Activated naive CD8-positive, alpha-beta T cell treated with anti-CD3 and anti-CD28 coated beads, Interleukin-2, amount 10 ng/mL, durations not matched to agents 7 days and 5 days (primary cell): ENCODE measurements around the gene OTUD7B. TPM values are rescaled to one million over a fixed set of nuclear protein-coding genes. Genes with fewer than 3 reads are reported as not detected.

ENCODE experiments used
- ATAC-seq: fragments of 150-1000 bp; cut with Tn5 transposase; one replicate; pipeline ENCODE4 v1.10.0; 2021; ENCODE audit warnings: low read depth, moderate library complexity
- POLR2A ChIA-PET: fragments of 350-600 bp; sonication (Branson Sonifier 250); formaldehyde crosslinking; loops from one replicate; lab custom pipeline; 2021; ENCODE audit warnings: antibody characterized with exemption; lab: Charles Lee
- DNase-seq: peaks from one replicate; pipeline ENCODE4 v3.0.0; 2021
- H3K27ac Mint-ChIP-seq: one replicate; pipeline ENCODE4 v1.8.0; 2022; ENCODE audit warnings: mild to moderate bottlenecking, mixed read lengths
- H3K27me3 Mint-ChIP-seq: one replicate; pipeline ENCODE4 v1.8.0; 2022; ENCODE audit warnings: mild to moderate bottlenecking, moderate library complexity, mixed read lengths
- H3K36me3 Mint-ChIP-seq: one replicate; pipeline ENCODE4 v1.8.0; 2021; ENCODE audit warnings: mild to moderate bottlenecking, mixed read lengths
- H3K4me1 Mint-ChIP-seq: one replicate; pipeline ENCODE4 v1.8.0; 2021; ENCODE audit warnings: mixed read lengths
- H3K4me3 Mint-ChIP-seq: one replicate; pipeline ENCODE4 v1.8.0; 2022; ENCODE audit warnings: mild to moderate bottlenecking, moderate library complexity, mixed read lengths
- H3K9me3 Mint-ChIP-seq: one replicate; pipeline ENCODE4 v1.8.0; 2021; ENCODE audit warnings: mixed read lengths
- total RNA-seq, 2 experiments: library from RNA; stranded (reverse); gene quantifications; one replicate each; pipeline ENCODE4 v1.2.3, GENCODE V29; 2021

The OTUD7B gene
- total RNA-seq, 2 experiments from 2014 or later, result 12.8 to 13.7 TPM

GRCh38 chr1:149993764-149994163 lies 16.8 kb downstream of the OTUD7B start:
- Mint-ChIP-seq H3K27ac (no peak overlapping the region), H3K9me3 (no peaks in the 10 kb centered on the region), H3K4me1 (peaks cover 16% of the 10 kb centered on the region), H3K27me3 (no peaks in the 10 kb centered on the region), H3K4me3 (no peak overlapping the region), H3K36me3 (peaks cover 6% of the 10 kb centered on the region)
- POLR2A ChIA-PET, result no interaction called here
- DNase-seq (no peak), ATAC-seq (no peak)

DNA sequence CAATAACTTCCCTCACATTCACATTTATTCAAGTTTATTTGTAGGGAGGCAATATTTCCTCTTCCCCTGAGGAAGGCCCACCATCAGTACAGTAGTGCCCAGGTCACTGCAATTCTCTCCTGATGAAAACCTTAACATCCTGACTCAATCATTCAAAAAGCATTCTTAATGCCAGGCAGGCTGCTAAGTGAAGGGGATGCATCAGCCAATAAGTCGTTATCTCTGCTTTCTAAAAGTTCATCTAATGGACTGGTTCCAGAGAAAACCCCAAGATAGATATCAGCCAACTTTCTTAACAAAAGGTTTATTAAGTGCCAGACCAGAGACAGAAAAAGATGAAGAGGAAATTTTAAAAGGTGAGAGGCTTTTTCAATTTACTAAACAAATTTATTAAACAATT lies 17.3 kb downstream of the OTUD7B start:
- Mint-ChIP-seq H3K4me3 (no peak overlapping the region), H3K36me3 (peaks cover 6% of the 10 kb centered on the region), H3K27me3 (no peaks in the 10 kb centered on the region), H3K27ac (no peak overlapping the region), H3K9me3 (no peaks in the 10 kb centered on the region), H3K4me1 (peaks cover 13% of the 10 kb centered on the region)
- ATAC-seq, result no peak
- POLR2A ChIA-PET, result no interaction called here
- DNase-seq, result no peak

- H3K27ac Mint-ChIP-seq, result no peak overlapping the region
- no peak for DNase-seq
Observed at GRCh38 chr1:149987297-149987595, 23.3 kb downstream of the OTUD7B start.

GRCh38 chr1:149986486-149987296 lies 23.8 kb downstream of the OTUD7B start:
- no peaks in the 10 kb centered on the region for H3K27me3 Mint-ChIP-seq
- peaks cover 2% of the 10 kb centered on the region for H3K4me1 Mint-ChIP-seq
- no peak for ATAC-seq
- DNase-seq, result no peak
- H3K27ac Mint-ChIP-seq, result no peak overlapping the region
- POLR2A ChIA-PET, result no interaction called here
- H3K4me3 Mint-ChIP-seq, result no peak overlapping the region
- no peaks in the 10 kb centered on the region for H3K9me3 Mint-ChIP-seq
- peaks cover 4% of the 10 kb centered on the region for H3K36me3 Mint-ChIP-seq

More at GRCh38 chr1:149987297-149987595, 23.3 kb downstream of the OTUD7B start:
- POLR2A ChIA-PET, result no interaction called here
- Mint-ChIP-seq H3K4me3 (no peak overlapping the region), H3K27me3 (no peaks in the 10 kb centered on the region), H3K36me3 (peaks cover 4% of the 10 kb centered on the region), H3K9me3 (no peaks in the 10 kb centered on the region), H3K4me1 (peaks cover 2% of the 10 kb centered on the region)
- ATAC-seq, result no peak

DNA sequence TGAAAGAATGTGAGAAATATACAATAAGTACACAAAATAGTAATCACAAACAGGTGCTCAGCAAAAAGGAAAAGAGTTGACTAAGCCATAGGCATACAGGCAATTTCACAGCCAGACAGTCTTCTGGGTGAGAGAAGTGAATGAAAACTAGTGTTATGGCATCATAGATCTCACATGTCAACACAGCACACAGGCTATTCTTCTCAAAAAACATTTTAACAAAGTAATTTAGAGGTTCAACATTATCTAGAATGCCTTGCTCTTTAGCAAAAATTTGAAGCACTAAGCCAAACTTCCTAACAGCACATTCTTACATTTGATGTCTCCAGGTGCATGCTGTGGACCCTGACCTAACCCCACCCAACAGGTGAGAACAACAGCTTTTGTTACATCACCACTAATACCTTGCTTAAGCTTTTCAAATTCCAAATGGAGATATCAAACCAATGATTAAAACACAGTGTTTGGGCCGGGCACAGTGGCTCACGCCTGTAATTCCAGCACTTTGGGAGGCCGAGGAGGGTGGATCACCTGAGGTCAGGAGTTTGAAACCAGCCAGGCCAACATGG lies 30.5 kb downstream of the OTUD7B start:
- ATAC-seq, result no peak
- H3K4me1 Mint-ChIP-seq, result peaks cover 24% of the 10 kb centered on the region
- DNase-seq, result no peak
- no peaks in the 10 kb centered on the region for H3K27me3 Mint-ChIP-seq
- H3K36me3 Mint-ChIP-seq, result peaks cover 5% of the 10 kb centered on the region
- POLR2A ChIA-PET, result no interaction called here
- peak overlapping the region; percentile 2 for H3K27ac Mint-ChIP-seq
- no peaks in the 10 kb centered on the region for H3K9me3 Mint-ChIP-seq
- peak overlapping the region; percentile 5 for H3K4me3 Mint-ChIP-seq

DNA sequence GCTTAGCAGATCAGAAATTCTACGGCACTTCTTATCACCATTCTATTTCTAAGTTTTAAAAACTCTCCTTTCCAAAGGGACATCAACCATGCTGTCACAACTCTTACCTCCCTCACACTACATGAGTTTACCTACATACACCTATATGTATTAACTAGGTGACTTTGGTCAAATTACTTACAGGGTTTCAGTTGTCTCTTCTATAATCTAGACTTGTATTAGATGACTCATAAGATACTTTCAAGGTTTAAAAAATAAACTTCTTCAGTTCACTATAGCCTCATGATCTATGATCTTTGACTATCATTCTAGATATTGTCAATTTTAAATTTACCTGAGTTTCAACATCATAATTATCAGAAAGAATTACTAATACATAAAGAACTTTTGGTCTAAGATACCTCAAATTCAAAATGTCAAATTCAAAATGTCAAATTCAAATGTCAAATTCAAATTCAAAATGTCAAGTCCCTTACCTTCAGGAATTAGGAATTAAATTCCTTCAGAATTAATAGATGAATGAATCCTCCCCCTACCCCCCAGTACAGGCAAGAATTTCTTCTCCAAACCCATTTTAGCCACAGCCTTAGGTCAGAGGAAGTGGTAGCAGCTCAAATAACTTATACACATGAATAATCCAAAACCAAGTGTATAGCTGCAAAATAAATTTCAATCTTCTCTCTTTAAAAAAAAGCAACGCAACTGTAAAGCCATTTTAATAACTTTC lies 31.1 kb downstream of the OTUD7B start:
- H3K27me3 Mint-ChIP-seq, result no peaks in the 10 kb centered on the region
- H3K9me3 Mint-ChIP-seq, result no peaks in the 10 kb centered on the region
- peaks cover 9% of the 10 kb centered on the region for H3K36me3 Mint-ChIP-seq
- DNase-seq (no peak), ATAC-seq (no peak)
- H3K27ac Mint-ChIP-seq, result peak overlapping the region; percentile 2
- H3K4me1 Mint-ChIP-seq, result peaks cover 24% of the 10 kb centered on the region
- peak overlapping the region; percentile 5 for H3K4me3 Mint-ChIP-seq
- POLR2A ChIA-PET, result no interaction called here

DNA sequence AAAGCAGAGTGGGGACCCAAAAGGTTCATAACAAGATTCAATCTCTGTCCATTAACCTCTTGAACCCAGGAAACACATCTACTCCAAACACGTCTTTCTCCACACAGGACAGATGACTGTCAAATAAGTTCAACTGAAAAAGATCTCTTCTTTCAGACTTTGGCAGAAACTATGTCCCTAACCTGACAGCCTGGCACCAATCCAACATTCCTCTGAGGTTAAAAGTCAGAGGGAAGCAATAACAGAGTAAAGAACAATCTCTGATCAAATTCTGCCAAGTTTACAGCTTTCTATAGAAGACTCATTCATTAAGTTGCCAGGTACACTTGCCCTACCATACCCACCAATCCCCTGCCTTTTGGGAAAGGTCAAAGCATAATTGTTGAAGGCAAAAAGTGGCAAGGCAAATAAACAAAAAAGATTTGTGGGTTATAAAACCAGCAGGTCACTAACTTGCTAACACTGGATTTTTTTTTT lies 31.9 kb downstream of the OTUD7B start:
- peaks cover 12% of the 10 kb centered on the region for H3K36me3 Mint-ChIP-seq
- H3K4me3 Mint-ChIP-seq, result no peak overlapping the region
- H3K9me3 Mint-ChIP-seq, result no peaks in the 10 kb centered on the region
- no peaks in the 10 kb centered on the region for H3K27me3 Mint-ChIP-seq
- POLR2A ChIA-PET, result no interaction called here
- no peak overlapping the region for H3K27ac Mint-ChIP-seq
- no peak for ATAC-seq
- DNase-seq, result no peak
- H3K4me1 Mint-ChIP-seq, result peaks cover 24% of the 10 kb centered on the region

DNA sequence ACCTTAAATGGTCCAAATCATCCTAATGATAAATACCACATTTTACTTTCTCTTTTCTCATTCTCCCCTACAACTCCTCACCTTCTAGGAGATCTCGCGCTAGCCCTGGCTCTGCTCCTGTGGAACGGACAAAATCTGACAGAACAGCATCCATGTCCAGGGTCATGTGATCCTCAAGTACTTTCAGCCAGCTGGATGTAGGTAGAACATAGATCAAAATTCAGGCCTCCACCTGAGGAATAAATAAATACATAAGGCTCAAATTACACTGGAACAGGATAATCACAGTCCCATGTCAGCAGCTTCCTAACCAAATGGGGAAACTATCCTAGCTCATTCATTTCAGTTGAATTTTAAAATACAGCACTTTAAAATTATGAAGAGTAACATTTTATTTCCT lies 33.2 kb downstream of the OTUD7B start:
- ATAC-seq (no peak), DNase-seq (no peak)
- H3K36me3 Mint-ChIP-seq, result peaks cover 17% of the 10 kb centered on the region
- peaks cover 24% of the 10 kb centered on the region for H3K4me1 Mint-ChIP-seq
- no peak overlapping the region for H3K27ac Mint-ChIP-seq
- H3K27me3 Mint-ChIP-seq, result no peaks in the 10 kb centered on the region
- no peak overlapping the region for H3K4me3 Mint-ChIP-seq
- no peaks in the 10 kb centered on the region for H3K9me3 Mint-ChIP-seq
- POLR2A ChIA-PET, result interaction anchor here (0.6 kb wide), 1 partner anchor 153 kb away, joined by 3 read pairs; no protein-coding TSS in a partner anchor

GRCh38 chr1:149972547-149972946 lies 38.0 kb downstream of the OTUD7B start:
- Mint-ChIP-seq H3K9me3 (no peaks in the 10 kb centered on the region), H3K27me3 (no peaks in the 10 kb centered on the region), H3K27ac (peak overlapping the region; percentile 27), H3K4me1 (peaks cover 2% of the 10 kb centered on the region), H3K36me3 (peaks cover 21% of the 10 kb centered on the region), H3K4me3 (no peak overlapping the region)
- POLR2A ChIA-PET, result no interaction called here
- no peak for ATAC-seq
- no peak for DNase-seq

- Mint-ChIP-seq H3K27me3 (no peaks in the 10 kb centered on the region), H3K36me3 (peaks cover 17% of the 10 kb centered on the region), H3K27ac (no peak overlapping the region), H3K9me3 (no peaks in the 10 kb centered on the region), H3K4me3 (no peak overlapping the region), H3K4me1 (peaks cover 7% of the 10 kb centered on the region)
- ATAC-seq (no peak), DNase-seq (no peak)
- POLR2A ChIA-PET, result no interaction called here
Observed at GRCh38 chr1:149967646-149968045, 42.9 kb downstream of the OTUD7B start.

DNA sequence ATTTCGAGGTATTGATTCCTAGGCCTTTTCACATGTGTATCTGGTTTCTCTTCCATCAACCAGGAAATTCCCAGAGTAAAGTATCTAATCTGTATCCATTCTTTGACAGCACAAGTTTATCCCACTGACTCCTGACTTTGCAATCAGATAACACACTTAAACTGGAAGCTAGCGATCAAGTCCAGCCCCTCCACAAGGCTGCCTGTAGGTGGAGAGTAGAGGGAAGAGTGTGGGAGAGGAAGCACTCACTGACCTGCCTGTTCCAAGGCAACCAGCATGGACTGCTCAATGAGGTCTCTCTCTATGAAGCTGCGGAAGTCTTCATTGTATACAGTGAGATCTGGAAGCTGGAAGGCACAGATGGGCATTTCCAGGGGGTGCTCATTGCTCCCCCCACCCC lies 43.5 kb downstream of the OTUD7B start:
- DNase-seq (no peak), ATAC-seq (no peak)
- H3K4me1 Mint-ChIP-seq, result peaks cover 13% of the 10 kb centered on the region
- H3K9me3 Mint-ChIP-seq, result no peaks in the 10 kb centered on the region
- no peak overlapping the region for H3K4me3 Mint-ChIP-seq
- H3K27ac Mint-ChIP-seq, result no peak overlapping the region
- no peaks in the 10 kb centered on the region for H3K27me3 Mint-ChIP-seq
- peaks cover 12% of the 10 kb centered on the region for H3K36me3 Mint-ChIP-seq
- POLR2A ChIA-PET, result no interaction called here

DNA sequence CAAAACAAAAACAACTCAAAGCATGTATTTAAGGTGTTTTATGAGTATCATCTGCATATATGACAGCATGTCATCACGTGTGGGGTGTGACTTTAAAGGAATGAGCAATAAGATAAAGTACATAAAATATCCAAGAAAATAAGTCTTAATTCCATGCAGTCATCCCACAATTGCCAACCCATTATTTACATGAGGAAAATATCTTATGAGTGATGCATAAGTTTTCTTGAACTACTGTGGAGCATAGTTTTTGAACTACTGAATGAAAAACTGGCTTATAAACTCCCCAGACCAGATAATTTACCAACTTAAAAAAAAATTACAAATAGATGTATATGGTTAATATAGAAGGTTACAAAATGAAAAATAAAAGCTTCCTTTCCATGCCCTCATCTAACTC lies 44.1 kb downstream of the OTUD7B start:
- no peaks in the 10 kb centered on the region for H3K27me3 Mint-ChIP-seq
- POLR2A ChIA-PET, result no interaction called here
- no peak for ATAC-seq
- H3K27ac Mint-ChIP-seq, result no peak overlapping the region
- no peak for DNase-seq
- H3K4me3 Mint-ChIP-seq, result no peak overlapping the region
- H3K9me3 Mint-ChIP-seq, result no peaks in the 10 kb centered on the region
- peaks cover 11% of the 10 kb centered on the region for H3K36me3 Mint-ChIP-seq
- peaks cover 17% of the 10 kb centered on the region for H3K4me1 Mint-ChIP-seq

DNA sequence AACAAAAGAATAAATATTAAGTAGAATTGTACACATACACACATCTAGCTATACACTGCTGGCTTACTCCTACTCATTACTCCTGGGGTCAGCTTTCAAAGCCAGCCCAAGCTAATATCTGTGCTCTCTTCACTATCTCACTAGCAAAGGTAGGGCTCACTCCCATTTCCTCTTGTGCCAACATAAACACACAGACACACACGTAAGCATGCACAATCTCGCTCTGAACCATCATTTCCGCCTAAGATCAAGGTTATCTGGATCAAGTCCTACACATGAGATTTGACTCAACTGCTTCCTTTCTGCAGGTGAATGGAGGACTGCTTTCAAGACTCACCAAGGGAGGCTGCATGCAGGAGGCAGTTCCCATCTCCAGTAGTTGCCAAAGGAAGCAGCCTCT lies 45.1 kb downstream of the OTUD7B start:
- H3K4me3 Mint-ChIP-seq, result no peak overlapping the region
- POLR2A ChIA-PET, result no interaction called here
- H3K27ac Mint-ChIP-seq, result no peak overlapping the region
- H3K9me3 Mint-ChIP-seq, result no peaks in the 10 kb centered on the region
- peaks cover 11% of the 10 kb centered on the region for H3K36me3 Mint-ChIP-seq
- ATAC-seq (no peak), DNase-seq (no peak)
- H3K4me1 Mint-ChIP-seq, result peaks cover 17% of the 10 kb centered on the region
- H3K27me3 Mint-ChIP-seq, result no peaks in the 10 kb centered on the region
